Right atrium auricular region (tissue), 2 donors: ENCODE data around the gene BRCA1. TPM values are rescaled to one million over a fixed set of nuclear protein-coding genes. Genes with fewer than 3 reads are reported as not detected.

ENCODE experiments used
- DNase-seq: peaks from one replicate; pipeline ENCODE4 v3.0.0-alpha.2; 2019; ENCODE audit warnings: low spot score
- H3K27ac ChIP-seq, 2 donors: fragments of 200-600 bp; sonication (generic); 1 replicate in 1 of 2; 2 replicates in 1 of 2; pipeline ENCODE4 v1.5.1; 2016 to 2019
- H3K27me3 ChIP-seq, 2 donors: fragments of 200-600 bp; sonication (generic); one replicate each; pipeline versions ENCODE4 v1.5.1 to v1.6.0; 2017 to 2019
- H3K36me3 ChIP-seq: fragments of 200-600 bp; sonication (generic); one replicate; pipeline ENCODE4 v1.5.1; 2016
- H3K4me1 ChIP-seq, 2 donors: fragments of 200-600 bp; sonication (generic); one replicate each; pipeline versions ENCODE4 v1.5.1 to v1.6.0; 2017 to 2019
- H3K4me3 ChIP-seq, 2 donors: fragments of 200-600 bp; sonication (generic); 1 replicate in 1 of 2; 2 replicates in 1 of 2; pipeline ENCODE4 v1.5.1; 2017 to 2019; ENCODE audit warnings: mild to moderate bottlenecking in 1 of 2, moderate library complexity in 1 of 2
- H3K9me3 ChIP-seq, 2 donors: fragments of 200-600 bp; sonication (generic); one replicate each; pipeline ENCODE4 v1.5.1; 2019
- total RNA-seq, 2 donors: library from RNA; depleted of rRNA; stranded (reverse); fragments of >200 nt; gene quantifications; one replicate each; pipeline ENCODE4 v1.1.0, GENCODE V29; 2016
- TF ChIP-seq, protein P1 (sequence below), 2 donors: fragments of 200-600 bp; sonication (generic); IDR thresholded peaks; one replicate each; pipeline ENCODE4 v1.5.1; 2019; ENCODE audit warnings: antibody characterized with exemption in 2 of 2

The BRCA1 gene
- 1 to 10 TPM; 5.4 to 8.4 TPM for total RNA-seq

- peaks cover 0 to 19% of the 10 kb centered on the region in 2 donors for H3K4me1 ChIP-seq
- no peaks in the 10 kb centered on the region for H3K36me3 ChIP-seq
- TF ChIP-seq, protein P1, sequence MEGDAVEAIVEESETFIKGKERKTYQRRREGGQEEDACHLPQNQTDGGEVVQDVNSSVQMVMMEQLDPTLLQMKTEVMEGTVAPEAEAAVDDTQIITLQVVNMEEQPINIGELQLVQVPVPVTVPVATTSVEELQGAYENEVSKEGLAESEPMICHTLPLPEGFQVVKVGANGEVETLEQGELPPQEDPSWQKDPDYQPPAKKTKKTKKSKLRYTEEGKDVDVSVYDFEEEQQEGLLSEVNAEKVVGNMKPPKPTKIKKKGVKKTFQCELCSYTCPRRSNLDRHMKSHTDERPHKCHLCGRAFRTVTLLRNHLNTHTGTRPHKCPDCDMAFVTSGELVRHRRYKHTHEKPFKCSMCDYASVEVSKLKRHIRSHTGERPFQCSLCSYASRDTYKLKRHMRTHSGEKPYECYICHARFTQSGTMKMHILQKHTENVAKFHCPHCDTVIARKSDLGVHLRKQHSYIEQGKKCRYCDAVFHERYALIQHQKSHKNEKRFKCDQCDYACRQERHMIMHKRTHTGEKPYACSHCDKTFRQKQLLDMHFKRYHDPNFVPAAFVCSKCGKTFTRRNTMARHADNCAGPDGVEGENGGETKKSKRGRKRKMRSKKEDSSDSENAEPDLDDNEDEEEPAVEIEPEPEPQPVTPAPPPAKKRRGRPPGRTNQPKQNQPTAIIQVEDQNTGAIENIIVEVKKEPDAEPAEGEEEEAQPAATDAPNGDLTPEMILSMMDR (IDR thresholded peaks at IDR 0.05), result no peak
- peak within 1 kb of the TSS; percentile 62 to 74 for H3K27ac ChIP-seq
- H3K27me3 ChIP-seq, result no peaks in the 10 kb centered on the region
- H3K9me3 ChIP-seq, result no peaks in the 10 kb centered on the region
- H3K4me3 ChIP-seq, result peak within 1 kb of the TSS; percentile 50 to 75
- DNase-seq, result peak; percentile 96
Observed at GRCh38 chr17:43125133-43125966, at the start of gene BRCA1. TSS of gene BRCA1 (minus strand) at chr17:43125364. CDS start at chr17:43124096, 1,268 bp downstream.

DNA sequence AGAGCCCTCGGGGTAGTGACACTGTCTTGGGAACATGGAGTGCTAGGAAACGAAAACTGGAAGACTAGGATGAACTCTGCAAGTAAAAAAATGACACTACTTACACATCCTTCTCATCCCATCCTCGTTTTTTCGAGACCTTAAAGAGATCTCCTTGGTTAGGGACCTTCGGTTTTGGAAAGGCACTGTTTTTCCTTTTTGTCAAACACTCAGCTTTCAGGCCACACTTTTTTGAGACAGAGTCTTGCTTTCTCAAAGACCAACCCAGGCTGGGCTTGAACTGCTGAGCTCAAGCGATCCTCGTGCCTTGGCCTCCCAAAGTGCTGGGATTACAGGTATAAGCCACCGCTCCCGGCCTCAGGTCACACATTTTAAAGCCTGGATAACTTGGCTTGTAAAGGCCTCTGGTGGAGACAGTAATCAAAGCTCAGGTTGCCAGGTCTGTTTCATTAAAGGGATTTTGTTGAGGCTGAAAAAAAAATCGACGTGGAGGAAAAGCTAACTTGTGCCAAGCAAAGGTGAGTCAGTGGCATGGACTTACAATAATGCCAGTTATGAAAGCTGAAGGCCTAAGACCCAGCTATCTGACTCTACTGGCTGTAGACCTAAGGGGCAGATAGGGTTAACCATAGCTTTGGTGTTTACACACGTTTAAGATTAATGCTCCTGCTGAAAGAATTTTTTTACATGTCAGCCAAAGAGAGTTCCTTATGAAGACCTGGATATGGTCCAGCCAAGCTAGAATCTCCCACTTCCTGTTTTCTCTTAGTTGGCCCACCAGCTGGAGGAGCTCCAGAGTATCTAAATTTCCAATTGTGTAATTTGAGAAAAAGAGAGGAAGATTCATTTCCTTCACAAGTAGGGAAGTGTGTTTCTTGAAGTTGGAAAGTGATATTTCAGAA is 46.7 kb upstream of the BRCA1 start:
- peaks cover 0 to 64% of the 10 kb centered on the region in 2 donors for H3K4me1 ChIP-seq
- H3K4me3 ChIP-seq, result peak overlapping the region; percentile 78 to 87
- H3K36me3 ChIP-seq, result peaks cover 8% of the 10 kb centered on the region
- no peaks in the 10 kb centered on the region for H3K27me3 ChIP-seq
- DNase-seq, result peak; percentile 62
- H3K9me3 ChIP-seq, result no peaks in the 10 kb centered on the region
- H3K27ac ChIP-seq, result peak overlapping the region; percentile 97 to 98
- TF ChIP-seq, protein P1 (IDR thresholded peaks at IDR 0.05), result peak in 1 of 2 donors; percentile 26

- Histone ChIP-seq H3K9me3 (no peaks in the 10 kb centered on the region), H3K36me3 (peaks cover 4% of the 10 kb centered on the region), H3K4me3 (peak within 1 kb of the TSS; percentile 78 to 87), H3K27ac (peak within 1 kb of the TSS; percentile 97 to 98), H3K27me3 (no peaks in the 10 kb centered on the region), H3K4me1 (peaks cover 0 to 55% of the 10 kb centered on the region in 2 donors)
- TF ChIP-seq, protein P1 (IDR thresholded peaks at IDR 0.05), result peak in 1 of 2 donors; percentile 25
- peak; percentile 98 for DNase-seq
Observed at GRCh38 chr17:43170766-43171585, 45.8 kb upstream of the BRCA1 start, which contains the start of gene NBR1. TSS of gene NBR1 (plus strand) at chr17:43171214. CDS start at chr17:43175800, 4,586 bp downstream.

GRCh38 chr17:43170140-43170765 is 45.1 kb upstream of the BRCA1 start:
- Histone ChIP-seq H3K27me3 (no peaks in the 10 kb centered on the region), H3K4me1 (peaks cover 0 to 48% of the 10 kb centered on the region in 2 donors), H3K9me3 (no peaks in the 10 kb centered on the region), H3K4me3 (peak overlapping the region; percentile 78 to 87), H3K27ac (peak overlapping the region; percentile 97 to 98), H3K36me3 (no peaks in the 10 kb centered on the region)
- TF ChIP-seq, protein P1 (IDR thresholded peaks at IDR 0.05), result no peak
- peak; percentile 95 for DNase-seq
